A549 (cell line): Measurements from ENCODE around the gene USF1.
"Not testable (repeated sequence)": the region's sequence is repeated elsewhere in the genome, so short reads cannot be mapped to it uniquely, and the experiment has no call there.

Experiments used
- CTCF ChIP-seq: fragments of >200 bp; sonication (Bioruptor Twin); formaldehyde crosslinking; IDR thresholded peaks from 3 replicates; pipeline ENCODE4 v1.5.1; 2016
- ESRRA ChIP-seq: fragments of 150-350 bp; IDR thresholded peaks from 2 replicates; pipeline ENCODE4 v1.6.1; 2014; ENCODE audit warnings: mild to moderate bottlenecking, low read length, borderline replicate concordance
- MAX ChIP-seq: IDR thresholded peaks from 2 replicates; pipeline ENCODE4 v1.6.1; 2012
- POLR2A ChIP-seq: IDR thresholded peaks from 2 replicates; pipeline ENCODE4 v1.6.1; 2012; ENCODE audit warnings: mild to moderate bottlenecking, low read length
- RAD21 ChIP-seq, 2 experiments: fragments of >200 bp in 1 of 2; sonication (Bioruptor Twin) in 1 of 2; formaldehyde crosslinking in 1 of 2; IDR thresholded peaks in 1 of 2; conservative IDR thresholded peaks in 1 of 2; 2 replicates in 1 of 2; 3 replicates in 1 of 2; pipeline ENCODE4 v1.6.1; 2012 to 2018; ENCODE audit warnings: inconsistent platforms in 1 of 2
- SREBF2 ChIP-seq: fragments of 450-650 bp; IDR thresholded peaks from 2 replicates; pipeline ENCODE4 v1.6.1; 2014; ENCODE audit warnings: mild to moderate bottlenecking, moderate library complexity

GRCh38 chr1:161017181-161017580 is 28.6 kb downstream of the USF1 start:
- TF ChIP-seq SREBF2; MAX; ESRRA; CTCF; POLR2A; RAD21 (conservative IDR thresholded peaks at IDR 0.05 in 1 of 2, IDR thresholded peaks at IDR 0.05 in 1 of 2): not testable (repeated sequence)
